LNCAP (cell line): ENCODE results near the gene MEAF6.

ENCODE experiments used
- TF ChIP-seq, protein P1 (sequence below): fragments of 450-650 bp; IDR thresholded peaks from 2 replicates; pipeline ENCODE4 v1.5.1; 2017; ENCODE audit warnings: mild to moderate bottlenecking

The MEAF6 gene

DNA sequence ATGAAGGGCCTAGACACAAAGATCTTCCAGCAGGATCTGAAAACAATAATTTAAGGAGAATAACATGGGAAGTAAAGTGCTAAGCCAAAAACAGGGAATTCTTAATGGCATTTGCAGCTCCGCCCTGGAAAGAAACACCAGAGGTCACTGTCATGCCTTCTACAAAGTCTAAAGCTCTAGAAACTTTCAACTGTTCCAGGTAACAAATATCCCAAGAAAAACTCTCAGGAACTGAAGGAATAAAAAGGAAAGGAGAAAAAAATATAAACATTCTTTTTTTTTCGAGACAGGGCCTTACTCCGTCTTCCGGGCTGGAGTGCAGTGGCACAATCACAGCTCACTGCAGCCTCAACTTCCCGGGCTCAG lies 27.0 kb downstream of the MEAF6 start:
- TF ChIP-seq, protein P1, sequence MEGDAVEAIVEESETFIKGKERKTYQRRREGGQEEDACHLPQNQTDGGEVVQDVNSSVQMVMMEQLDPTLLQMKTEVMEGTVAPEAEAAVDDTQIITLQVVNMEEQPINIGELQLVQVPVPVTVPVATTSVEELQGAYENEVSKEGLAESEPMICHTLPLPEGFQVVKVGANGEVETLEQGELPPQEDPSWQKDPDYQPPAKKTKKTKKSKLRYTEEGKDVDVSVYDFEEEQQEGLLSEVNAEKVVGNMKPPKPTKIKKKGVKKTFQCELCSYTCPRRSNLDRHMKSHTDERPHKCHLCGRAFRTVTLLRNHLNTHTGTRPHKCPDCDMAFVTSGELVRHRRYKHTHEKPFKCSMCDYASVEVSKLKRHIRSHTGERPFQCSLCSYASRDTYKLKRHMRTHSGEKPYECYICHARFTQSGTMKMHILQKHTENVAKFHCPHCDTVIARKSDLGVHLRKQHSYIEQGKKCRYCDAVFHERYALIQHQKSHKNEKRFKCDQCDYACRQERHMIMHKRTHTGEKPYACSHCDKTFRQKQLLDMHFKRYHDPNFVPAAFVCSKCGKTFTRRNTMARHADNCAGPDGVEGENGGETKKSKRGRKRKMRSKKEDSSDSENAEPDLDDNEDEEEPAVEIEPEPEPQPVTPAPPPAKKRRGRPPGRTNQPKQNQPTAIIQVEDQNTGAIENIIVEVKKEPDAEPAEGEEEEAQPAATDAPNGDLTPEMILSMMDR, result peak; percentile 33

DNA sequence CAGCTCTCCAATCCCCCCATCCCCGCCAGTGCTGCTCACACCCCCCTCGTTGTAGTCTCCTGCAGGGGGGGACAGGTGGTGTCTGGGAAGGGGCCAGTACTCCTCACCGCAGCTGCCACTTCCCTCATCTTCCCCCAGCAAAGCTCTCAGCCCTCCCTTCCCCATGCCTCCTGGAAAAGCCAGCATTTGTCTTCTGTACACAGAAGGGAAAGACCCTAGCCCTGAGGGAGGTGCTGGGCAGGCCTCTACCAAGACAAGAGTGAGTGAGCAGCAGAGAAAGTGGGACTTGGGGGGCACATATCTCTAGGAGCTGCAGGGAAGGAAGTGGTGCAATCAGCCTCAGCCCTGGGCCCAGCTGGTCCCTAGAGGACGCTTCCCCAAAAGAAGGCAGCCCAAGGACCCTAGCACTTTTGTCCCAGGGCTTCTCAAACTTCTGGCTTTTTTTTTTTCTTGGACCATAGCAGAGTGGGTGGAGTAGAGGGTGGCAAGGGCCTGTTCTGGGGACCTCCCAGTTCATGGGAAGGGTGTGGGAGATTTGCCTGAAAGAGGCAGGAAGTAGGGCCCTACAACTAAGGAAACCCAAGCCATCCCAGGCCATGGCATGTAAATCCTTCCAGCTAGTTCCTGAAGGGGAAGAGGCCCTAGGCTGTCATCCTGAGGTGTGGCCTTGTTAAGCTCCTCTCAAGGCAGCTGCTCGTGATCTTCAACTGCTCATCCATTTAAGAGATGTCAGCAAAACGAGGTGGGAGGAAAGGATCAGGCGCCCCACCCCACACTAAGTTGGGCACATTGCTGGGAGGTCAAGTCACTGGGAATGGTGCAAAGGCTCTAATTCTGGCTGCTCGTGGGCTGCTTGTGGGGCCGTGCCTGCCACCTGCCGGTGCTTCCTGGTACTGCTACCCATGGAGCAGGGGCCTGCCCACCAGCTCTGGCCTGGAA lies 27.6 kb downstream of the MEAF6 start:
- TF ChIP-seq, protein P1, result peak; percentile 99

DNA sequence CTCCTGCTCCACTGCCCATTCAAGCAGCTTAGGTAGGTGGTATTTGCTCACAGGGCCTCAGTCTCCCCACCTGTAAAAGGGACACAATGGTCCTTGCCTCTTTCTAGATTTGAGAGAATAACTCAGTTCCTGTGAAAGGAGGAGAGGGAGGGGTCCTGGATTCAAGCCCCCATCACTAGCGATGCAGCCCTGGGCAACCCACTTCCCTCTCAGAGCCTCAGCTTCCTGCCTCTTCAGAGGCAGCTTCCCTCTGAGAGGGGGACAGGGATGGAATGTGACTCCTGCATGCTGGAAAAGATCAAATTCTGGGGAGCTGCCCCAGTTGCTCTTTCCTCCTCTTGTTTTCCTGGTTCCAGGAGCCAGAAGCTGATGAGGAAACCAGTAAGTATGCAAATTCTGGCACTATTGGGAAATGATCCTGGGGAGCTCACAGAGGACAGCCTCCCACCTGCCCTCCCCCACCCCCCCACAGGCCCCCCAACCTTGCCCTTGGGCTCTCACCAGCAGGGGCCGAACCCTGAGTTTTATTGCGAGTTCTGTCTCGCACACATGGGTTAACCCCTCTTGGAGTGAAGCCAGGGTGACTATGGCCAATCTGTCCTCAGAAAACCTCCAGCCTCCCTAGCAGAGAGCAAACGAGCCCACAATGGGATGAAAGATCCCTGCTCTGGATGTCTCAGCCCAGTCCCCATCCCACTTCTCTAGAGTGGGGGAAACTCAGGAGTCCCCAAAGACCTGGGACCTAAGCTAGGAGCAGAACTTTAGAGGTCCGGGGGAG lies 28.5 kb downstream of the MEAF6 start:
- TF ChIP-seq, protein P1, result no peak

DNA sequence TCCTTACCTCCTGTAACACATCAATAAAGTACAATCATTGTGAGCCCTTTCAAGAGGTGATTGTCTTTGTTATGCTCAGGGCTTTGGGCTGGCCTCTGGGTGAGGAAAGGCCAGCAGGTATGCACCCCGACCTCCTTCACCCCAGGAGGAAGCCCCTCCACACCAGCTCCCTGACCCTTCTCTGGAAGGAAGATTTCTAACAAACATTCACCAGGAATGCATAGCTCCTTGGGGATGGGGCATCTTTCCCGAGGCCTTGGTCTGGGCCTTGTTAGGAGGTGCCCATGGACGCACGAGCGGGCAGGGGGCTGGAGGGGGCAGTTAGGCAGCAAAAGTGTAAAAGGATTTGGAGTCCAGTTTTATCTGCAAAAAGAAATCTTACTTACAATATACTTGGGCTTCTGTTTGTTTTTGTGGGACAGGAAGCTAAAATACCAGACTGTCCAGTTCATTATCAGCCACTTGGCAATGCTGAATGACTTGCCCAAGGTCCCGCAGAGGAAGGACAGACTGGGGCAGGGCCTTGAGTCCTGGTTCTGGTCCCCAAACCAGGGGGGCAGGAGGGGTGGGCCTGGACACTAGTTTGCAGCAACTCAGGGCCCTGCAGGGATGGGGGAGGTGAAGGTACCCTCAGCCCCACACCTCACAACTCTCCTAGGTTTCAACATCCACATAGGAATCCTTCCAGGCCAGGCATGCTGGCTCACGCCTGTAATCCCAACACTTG lies 30.1 kb downstream of the MEAF6 start:
- TF ChIP-seq, protein P1, result no peak

DNA sequence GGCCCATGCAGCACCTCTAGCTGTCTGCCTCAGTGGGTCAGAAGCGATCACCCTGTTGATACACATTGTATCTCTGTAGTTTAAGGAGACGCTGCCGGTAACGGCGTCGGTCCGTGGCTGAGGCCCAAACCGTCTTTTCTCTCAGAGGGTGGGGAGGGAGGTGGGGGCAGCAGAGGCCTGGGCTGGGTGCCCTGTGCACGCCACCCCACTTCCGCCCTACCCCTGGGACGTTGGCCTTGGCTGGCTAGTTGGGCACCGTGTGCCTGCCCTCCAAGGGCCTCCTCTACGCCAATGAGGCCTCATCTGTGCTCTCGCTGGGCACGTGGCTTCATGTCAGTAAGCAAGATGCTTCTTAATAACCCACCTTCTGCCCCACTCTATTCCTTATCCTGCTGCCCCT lies 30.8 kb downstream of the MEAF6 start:
- TF ChIP-seq, protein P1, result no peak

DNA sequence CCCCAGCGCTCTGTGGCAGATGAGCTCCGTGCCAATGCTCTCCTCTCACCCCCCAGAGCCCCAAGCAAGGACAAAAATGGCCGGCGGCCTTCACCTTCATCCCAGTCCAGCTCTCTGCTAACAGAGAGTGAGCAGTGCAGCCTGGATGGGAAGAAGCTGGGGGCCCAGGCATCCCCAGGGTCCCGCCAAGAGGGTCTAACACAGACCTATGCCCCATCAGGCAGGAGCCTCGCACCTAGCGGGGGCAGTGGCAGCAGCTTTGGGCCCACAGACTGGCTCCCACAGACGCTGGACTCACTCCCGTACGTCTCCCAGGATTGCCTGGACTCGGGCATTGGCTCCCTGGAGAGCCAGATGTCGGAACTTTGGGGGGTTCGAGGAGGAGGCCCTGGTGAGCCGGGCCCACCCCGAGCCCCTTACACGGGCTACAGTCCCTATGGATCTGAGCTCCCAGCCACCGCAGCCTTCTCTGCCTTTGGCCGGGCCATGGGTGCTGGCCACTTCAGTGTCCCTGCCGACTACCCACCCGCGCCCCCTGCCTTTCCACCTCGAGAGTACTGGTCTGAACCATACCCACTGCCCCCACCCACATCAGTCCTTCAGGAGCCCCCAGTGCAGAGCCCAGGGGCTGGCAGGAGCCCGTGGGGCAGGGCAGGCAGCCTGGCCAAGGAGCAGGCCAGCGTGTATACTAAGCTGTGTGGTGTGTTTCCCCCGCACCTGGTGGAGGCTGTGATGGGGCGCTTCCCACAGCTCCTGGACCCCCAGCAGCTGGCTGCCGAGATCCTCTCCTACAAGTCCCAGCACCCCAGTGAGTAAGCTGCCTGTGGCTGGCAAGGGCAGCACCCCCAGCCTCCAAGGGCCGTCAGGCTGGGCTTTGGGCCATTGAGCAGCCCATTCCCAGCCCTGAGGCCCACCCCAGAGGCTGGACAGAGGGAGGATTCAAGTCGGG lies 31.5 kb downstream of the MEAF6 start:
- TF ChIP-seq, protein P1, result no peak
